ENCODE measurements around the gene GPC3.

DNA sequence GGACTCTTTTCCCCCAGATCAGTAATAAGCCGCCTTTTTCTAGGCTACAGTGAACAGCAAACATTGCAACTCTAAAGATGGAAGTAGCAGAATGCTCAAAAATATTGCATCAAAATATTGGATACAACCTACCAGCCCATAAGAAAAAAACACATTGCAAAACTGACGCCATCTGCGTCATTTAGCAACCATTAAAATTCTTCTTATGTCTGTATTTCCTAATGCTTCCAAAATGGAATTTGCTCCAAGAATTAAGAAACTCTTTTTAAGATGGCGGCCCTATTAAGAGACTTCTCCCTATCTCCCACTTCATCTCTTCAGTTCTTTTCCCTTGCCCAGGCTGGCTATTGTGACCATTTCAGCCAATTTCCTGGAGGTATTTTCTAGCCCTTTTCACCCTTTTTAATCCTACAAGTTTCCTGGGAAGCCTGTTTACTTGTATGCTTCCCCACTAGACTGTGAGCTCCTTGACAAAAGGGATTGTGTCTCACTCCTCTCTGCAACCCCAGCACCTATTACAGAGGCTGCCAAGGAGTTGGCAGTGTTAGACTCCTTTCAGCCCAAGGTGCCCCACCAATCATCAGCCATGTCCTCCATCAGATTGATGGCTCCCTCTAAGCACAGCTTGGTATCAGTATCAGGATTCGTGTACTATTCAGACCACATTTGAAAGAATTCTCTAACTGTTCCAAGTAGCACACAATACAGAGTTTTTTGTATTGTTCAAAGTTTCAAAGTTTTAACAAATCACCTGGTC lies 4.4 kb downstream of the GPC3 start:
- TF ChIP-seq CTCF (tag by site-specific recombination; IDR thresholded peaks at IDR 0.05) = no peak
- TF ChIP-seq, protein P1, sequence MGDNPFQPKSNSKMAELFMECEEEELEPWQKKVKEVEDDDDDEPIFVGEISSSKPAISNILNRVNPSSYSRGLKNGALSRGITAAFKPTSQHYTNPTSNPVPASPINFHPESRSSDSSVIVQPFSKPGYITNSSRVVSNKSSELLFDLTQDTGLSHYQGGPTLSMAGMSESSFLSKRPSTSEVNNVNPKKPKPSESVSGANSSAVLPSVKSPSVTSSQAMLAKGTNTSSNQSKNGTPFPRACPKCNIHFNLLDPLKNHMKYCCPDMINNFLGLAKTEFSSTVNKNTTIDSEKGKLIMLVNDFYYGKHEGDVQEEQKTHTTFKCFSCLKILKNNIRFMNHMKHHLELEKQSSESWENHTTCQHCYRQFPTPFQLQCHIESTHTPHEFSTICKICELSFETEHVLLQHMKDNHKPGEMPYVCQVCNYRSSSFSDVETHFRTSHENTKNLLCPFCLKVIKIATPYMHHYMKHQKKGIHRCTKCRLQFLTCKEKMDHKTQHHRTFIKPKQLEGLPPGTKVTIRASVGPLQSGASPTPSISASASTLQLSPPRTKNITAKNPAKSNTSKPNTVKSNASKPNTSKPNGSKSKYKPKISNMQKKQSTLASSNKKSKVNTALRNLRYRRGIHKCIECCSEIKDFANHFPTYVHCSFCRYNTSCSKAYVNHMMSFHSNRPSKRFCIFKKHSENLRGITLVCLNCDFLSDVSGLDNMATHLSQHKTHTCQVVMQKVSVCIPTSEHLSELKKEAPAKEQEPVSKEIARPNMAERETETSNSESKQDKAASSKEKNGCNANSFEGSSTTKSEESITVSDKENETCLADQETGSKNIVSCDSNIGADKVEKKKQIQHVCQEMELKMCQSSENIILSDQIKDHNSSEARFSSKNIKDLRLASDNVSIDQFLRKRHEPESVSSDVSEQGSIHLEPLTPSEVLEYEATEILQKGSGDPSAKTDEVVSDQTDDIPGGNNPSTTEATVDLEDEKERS (tag by site-specific recombination; IDR thresholded peaks at IDR 0.05) = no peak
- TF ChIP-seq ZNF416 (tag by site-specific recombination; IDR thresholded peaks at IDR 0.05) = no peak
- TF ChIP-seq ZFP3 (tag by site-specific recombination; IDR thresholded peaks at IDR 0.05; ENCODE audit: low read depth) = no peak

Data from HEK293 (cell line).